OCI-LY3 (cell line): ENCODE measurements around the gene HOXA1.

ENCODE experiments used
- H2AFZ ChIP-seq: fragments of 200-600, 300-600 bp; shearing (Covaris generic); 2 replicates; pipeline ENCODE4 v1.6.0; 2014; ENCODE audit warnings: antibody characterized with exemption, low read depth, low read length
- H3K27ac ChIP-seq: fragments of 200-600, 300-600 bp; sonication (generic); 2 replicates; pipeline ENCODE4 v1.5.1; 2014; ENCODE audit warnings: mild to moderate bottlenecking, low read length, moderate library complexity, mixed read lengths
- H3K27me3 ChIP-seq: fragments of 200-600, 300-600 bp; sonication (generic); 2 replicates; pipeline ENCODE4 v1.6.1; 2014; ENCODE audit warnings: low read depth, low read length, mixed read lengths
- H3K36me3 ChIP-seq: fragments of 200-600, 300-600 bp; sonication (generic); replicated peaks from 2 replicates; pipeline ENCODE3; 2014; ENCODE audit warnings: low read depth, low read length, mixed read lengths
- H3K4me1 ChIP-seq: fragments of 300-600, 200-600 bp; sonication (generic); 2 replicates; pipeline ENCODE4 v1.6.1; 2014; ENCODE audit warnings: low read length, mixed read lengths
- H3K4me2 ChIP-seq: fragments of 200-600, 300-600 bp; sonication (generic); 2 replicates; pipeline ENCODE4 v1.6.1; 2014; ENCODE audit warnings: low read length, mixed read lengths
- H3K4me3 ChIP-seq: fragments of 300-600, 200-600 bp; sonication (generic); 2 replicates; pipeline ENCODE4 v1.5.1; 2014; ENCODE audit warnings: antibody characterized with exemption, mild to moderate bottlenecking, low read length, moderate library complexity
- H3K79me2 ChIP-seq: fragments of 300-600, 200-600 bp; shearing (Covaris generic); 2 replicates; pipeline ENCODE4 v1.6.1; 2014; ENCODE audit warnings: mild to moderate bottlenecking, low read length, mixed read lengths
- H3K9ac ChIP-seq: fragments of 300-600, 200-600 bp; shearing (Covaris generic); 2 replicates; pipeline ENCODE4 v1.6.0; 2014; ENCODE audit warnings: mild to moderate bottlenecking, low read length, moderate library complexity
- H3K9me3 ChIP-seq: fragments of 200-600, 300-600 bp; shearing (Covaris generic); 2 replicates; pipeline ENCODE4 v1.6.1; 2014; ENCODE audit warnings: low read length, mixed read lengths; ENCODE audit not compliant: insufficient read depth
- H4K20me1 ChIP-seq: fragments of 200-600, 300-600 bp; sonication (generic); 2 replicates; pipeline ENCODE4 v1.6.1; 2016; ENCODE audit warnings: low read length, mixed read lengths; ENCODE audit not compliant: insufficient read depth
- EZH2phosphoT487 ChIP-seq: fragments of 200-600 bp; shearing (Covaris generic); IDR thresholded peaks from 2 replicates; pipeline ENCODE4 v1.6.1; 2018; ENCODE audit warnings: antibody characterized with exemption, mixed run types, low read depth
- TF ChIP-seq, protein P1 (sequence below): fragments of 200-600, 300-600 bp; sonication (generic); IDR thresholded peaks from 2 replicates; pipeline ENCODE4 v1.5.1; 2014; ENCODE audit warnings: antibody characterized with exemption, low read length, low read depth

Gene HOXA1

DNA sequence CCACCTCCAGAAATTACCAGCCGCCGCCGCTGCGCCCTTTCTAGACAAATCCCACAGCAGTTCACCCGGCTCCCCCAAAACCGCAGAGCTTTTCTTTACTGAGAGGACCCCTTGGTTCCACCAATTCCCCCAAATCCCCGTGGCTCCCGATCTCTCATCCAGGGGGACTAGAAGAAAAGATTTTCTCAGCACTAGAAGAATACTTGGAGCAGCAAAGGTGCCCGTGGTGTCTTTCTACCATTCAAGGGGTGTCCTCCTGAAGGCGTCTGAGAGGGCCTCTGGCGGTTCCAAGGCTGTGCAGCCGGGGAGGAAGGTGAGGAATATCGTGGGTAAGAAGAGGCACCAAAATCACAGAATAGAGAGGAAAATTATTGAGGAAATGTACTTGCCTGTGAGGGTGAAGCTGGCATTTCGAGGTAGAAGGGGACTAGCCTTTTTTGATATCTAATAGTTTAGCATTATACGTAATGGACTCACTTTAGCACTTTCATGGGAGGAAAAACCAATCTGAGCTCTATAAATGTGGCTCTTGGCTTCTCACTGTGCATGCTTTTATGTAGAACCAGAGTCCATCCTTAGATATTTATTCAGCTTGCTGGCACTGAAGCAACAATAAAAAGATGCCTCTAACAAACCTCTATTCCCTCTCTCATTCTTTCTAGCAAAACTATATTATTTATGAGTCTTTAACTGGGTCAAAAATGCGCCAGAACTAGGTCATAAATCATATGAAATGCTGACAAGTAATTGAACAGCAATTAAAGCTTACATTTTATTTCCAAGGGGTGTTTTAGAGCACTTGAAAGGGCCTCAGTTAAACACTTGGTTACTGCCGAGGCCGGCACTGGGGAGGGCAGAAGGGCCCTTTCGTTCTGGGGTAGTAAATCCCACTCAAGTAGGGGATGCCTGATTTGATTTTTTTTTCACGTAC, 20.5 kb upstream of the HOXA1 start:
- H3K4me2 ChIP-seq, result no peak overlapping the region
- no peak overlapping the region for H3K9ac ChIP-seq
- no peak for TF ChIP-seq EZH2phosphoT487
- TF ChIP-seq, protein P1, sequence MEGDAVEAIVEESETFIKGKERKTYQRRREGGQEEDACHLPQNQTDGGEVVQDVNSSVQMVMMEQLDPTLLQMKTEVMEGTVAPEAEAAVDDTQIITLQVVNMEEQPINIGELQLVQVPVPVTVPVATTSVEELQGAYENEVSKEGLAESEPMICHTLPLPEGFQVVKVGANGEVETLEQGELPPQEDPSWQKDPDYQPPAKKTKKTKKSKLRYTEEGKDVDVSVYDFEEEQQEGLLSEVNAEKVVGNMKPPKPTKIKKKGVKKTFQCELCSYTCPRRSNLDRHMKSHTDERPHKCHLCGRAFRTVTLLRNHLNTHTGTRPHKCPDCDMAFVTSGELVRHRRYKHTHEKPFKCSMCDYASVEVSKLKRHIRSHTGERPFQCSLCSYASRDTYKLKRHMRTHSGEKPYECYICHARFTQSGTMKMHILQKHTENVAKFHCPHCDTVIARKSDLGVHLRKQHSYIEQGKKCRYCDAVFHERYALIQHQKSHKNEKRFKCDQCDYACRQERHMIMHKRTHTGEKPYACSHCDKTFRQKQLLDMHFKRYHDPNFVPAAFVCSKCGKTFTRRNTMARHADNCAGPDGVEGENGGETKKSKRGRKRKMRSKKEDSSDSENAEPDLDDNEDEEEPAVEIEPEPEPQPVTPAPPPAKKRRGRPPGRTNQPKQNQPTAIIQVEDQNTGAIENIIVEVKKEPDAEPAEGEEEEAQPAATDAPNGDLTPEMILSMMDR, result no peak
- H3K4me1 ChIP-seq, result no peaks in the 10 kb centered on the region
- H3K9me3 ChIP-seq, result no peaks in the 10 kb centered on the region
- H3K27ac ChIP-seq, result no peak overlapping the region
- no peaks in the 10 kb centered on the region for H3K27me3 ChIP-seq
- H4K20me1 ChIP-seq, result no peaks in the 10 kb centered on the region
- no peak overlapping the region for H3K4me3 ChIP-seq
- H3K36me3 ChIP-seq, result no peaks in the 10 kb centered on the region
- H2AFZ ChIP-seq, result no peak overlapping the region
- H3K79me2 ChIP-seq, result no peaks in the 10 kb centered on the region

DNA sequence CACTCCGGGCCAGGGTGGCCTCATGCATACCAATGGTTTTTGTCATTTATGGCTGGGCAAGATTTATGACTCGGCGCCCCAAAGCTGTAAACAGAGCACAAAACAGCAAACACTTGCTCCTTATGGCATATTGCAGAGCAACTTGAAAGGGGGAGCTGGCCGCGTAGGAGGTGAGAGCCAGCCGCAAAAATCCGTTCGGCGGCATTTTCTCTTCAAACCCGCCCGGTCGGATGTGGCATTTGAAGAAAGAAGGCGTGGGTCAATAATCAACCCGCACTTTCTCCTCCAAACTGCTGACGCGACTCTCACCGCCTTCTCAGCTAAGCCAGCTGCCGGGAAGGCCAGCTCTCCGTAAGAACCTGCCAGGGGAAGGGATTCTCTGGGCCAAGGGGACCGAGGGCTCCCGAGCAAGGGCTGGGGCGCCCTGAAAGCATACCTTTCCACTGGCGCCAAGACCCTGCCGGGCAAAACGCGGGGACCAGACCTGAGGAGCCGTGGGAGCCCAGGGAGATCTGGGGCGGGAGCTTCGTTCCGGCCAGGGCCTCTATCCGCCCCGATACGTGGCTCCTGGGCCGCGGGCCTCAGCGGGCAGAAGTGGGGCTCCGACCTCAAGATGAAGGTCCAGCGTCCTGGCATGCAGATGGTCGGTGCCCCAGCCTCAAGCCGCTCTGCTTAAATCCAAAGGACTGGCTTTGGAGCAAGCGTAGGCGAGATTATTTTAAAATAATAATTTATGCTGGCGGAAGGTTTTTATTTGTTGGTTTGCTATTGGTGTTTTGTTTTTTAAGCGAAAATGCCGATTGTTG, 19.6 kb upstream of the HOXA1 start:
- no peaks in the 10 kb centered on the region for H4K20me1 ChIP-seq
- H3K4me3 ChIP-seq, result no peak overlapping the region
- no peak overlapping the region for H3K9ac ChIP-seq
- TF ChIP-seq, protein P1, result no peak
- TF ChIP-seq EZH2phosphoT487, result no peak
- H3K27me3 ChIP-seq, result no peaks in the 10 kb centered on the region
- no peak overlapping the region for H3K4me2 ChIP-seq
- H2AFZ ChIP-seq, result no peak overlapping the region
- H3K4me1 ChIP-seq, result no peaks in the 10 kb centered on the region
- no peaks in the 10 kb centered on the region for H3K36me3 ChIP-seq
- no peak overlapping the region for H3K27ac ChIP-seq
- no peaks in the 10 kb centered on the region for H3K79me2 ChIP-seq
- H3K9me3 ChIP-seq, result no peaks in the 10 kb centered on the region

DNA sequence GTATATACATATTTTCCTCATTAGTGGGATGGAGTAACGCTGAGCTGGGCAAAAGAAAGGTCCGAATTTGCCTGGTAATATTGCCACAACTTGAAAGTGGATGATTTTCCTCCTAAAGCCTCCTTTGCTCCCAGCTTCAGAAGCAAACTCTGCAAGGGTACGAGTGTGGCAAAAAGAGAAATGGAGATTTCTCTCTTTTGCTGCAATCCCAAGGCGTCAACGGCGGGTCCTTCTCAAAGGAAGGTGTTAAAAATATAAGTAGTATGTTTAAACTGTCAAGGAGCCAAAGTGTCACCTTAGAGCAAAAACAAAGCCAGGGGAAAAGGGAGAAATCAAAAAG, 19.1 kb upstream of the HOXA1 start:
- H3K4me2 ChIP-seq, result no peak overlapping the region
- H3K36me3 ChIP-seq, result no peaks in the 10 kb centered on the region
- H4K20me1 ChIP-seq, result no peaks in the 10 kb centered on the region
- H3K9me3 ChIP-seq, result no peaks in the 10 kb centered on the region
- H2AFZ ChIP-seq, result no peak overlapping the region
- no peak overlapping the region for H3K9ac ChIP-seq
- no peaks in the 10 kb centered on the region for H3K27me3 ChIP-seq
- H3K79me2 ChIP-seq, result no peaks in the 10 kb centered on the region
- no peak overlapping the region for H3K4me3 ChIP-seq
- H3K27ac ChIP-seq, result no peak overlapping the region
- TF ChIP-seq, protein P1, result no peak
- no peak for TF ChIP-seq EZH2phosphoT487
- H3K4me1 ChIP-seq, result no peaks in the 10 kb centered on the region

DNA sequence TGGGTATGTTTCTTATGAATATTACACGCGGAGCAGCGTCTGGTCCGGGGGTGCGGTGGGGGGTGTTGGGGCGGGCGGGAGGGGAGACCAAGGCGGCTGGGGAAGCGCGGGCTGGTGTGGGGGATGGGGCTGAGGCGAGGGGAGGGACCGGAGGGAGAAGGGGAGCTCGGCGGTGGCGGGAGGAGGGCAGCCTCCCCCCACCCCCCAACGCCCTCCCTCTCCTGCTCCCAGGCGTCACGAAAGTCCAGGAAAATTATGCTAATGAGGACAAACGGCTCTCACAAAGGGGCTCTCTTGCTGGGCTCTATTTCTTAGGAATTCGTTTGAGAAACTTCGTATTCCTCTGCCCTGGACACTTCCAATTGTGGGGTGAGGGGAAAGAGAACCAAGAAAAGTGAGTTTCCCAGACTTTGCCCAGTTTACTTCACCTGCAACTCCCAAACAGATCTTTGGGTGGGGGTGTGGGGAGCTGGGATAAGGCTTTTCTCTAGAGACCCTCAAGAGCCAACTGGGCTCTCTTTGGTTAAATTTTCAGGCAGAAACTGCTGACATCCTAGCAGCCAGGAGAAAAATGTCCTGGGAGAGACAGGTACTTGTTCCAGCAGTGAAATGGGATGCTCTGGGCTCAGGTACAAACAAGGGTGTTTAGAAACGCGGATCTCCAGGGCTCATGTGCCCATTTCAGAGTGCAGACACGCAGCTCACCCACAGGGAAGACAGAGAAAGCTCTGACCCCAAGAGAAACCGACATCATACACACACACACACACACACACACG, 18.4 kb upstream of the HOXA1 start:
- TF ChIP-seq EZH2phosphoT487, result no peak
- TF ChIP-seq, protein P1, result no peak
- Histone ChIP-seq H3K9ac (no peak overlapping the region), H3K36me3 (no peaks in the 10 kb centered on the region), H3K4me3 (no peak overlapping the region), H2AFZ (no peak overlapping the region), H3K79me2 (no peaks in the 10 kb centered on the region), H3K4me1 (no peaks in the 10 kb centered on the region), H3K27me3 (no peaks in the 10 kb centered on the region), H3K4me2 (no peak overlapping the region), H4K20me1 (no peaks in the 10 kb centered on the region), H3K9me3 (no peaks in the 10 kb centered on the region), H3K27ac (no peak overlapping the region)
